ENCODE measurements around the gene ABLIM1. TPM values are rescaled to one million over a fixed set of nuclear protein-coding genes. Genes with fewer than 3 reads are reported as not detected.

ABLIM1 gene
- total RNA-seq, 6 experiments from 2014 or later = 38.8 to 76.5 (median 50.6) TPM

GRCh38 chr10:114540236-114540635 lies 117.8 kb downstream of the ABLIM1 start:
- intact Hi-C loops (cut with DNase I) = loop anchor here in 1 of 2 donors (10.0 kb wide), 3 partner anchors 65 to 245 kb away; no protein-coding TSS in a partner anchor
- 85% methylated on average over 5 of the region's 8 CpGs for WGBS (ENCODE audit: insufficient coverage, low coverage, low lambda C conversion rate, missing lambda C conversion rate)

GRCh38 chr10:114539623-114540022 lies 118.5 kb downstream of the ABLIM1 start:
- Histone ChIP-seq H3K9me3 (no peaks in the 10 kb centered on the region), H3K4me3 (no peak overlapping the region), H3K27me3 (no peaks in the 10 kb centered on the region), H3K4me1 (no peaks in the 10 kb centered on the region), H3K36me3 (peaks cover 0 to 20% (median 4%) of the 10 kb centered on the region in 4 donors), H3K27ac (no peak overlapping the region)
- TF ChIP-seq CTCF (IDR thresholded peaks at IDR 0.05) (no peak), POLR2A (IDR thresholded peaks at IDR 0.05) (no peak)
- intact Hi-C loops (cut with DNase I) = loop anchor here in 1 of 2 donors (10.0 kb wide), 3 partner anchors 65 to 245 kb away; no protein-coding TSS in a partner anchor
- 90% methylated on average over 2 of the region's 2 CpGs for WGBS (ENCODE audit: insufficient coverage, low coverage, low lambda C conversion rate, missing lambda C conversion rate)
- ATAC-seq (no peak), DNase-seq (no peak)

More at GRCh38 chr10:114540236-114540635, 117.8 kb downstream of the ABLIM1 start:
- Histone ChIP-seq H3K36me3 (peaks cover 0 to 22% (median 4%) of the 10 kb centered on the region in 4 donors), H3K27ac (no peak overlapping the region), H3K4me1 (no peaks in the 10 kb centered on the region), H3K9me3 (no peaks in the 10 kb centered on the region), H3K27me3 (no peaks in the 10 kb centered on the region), H3K4me3 (no peak overlapping the region)
- no peak for DNase-seq
- no peak for ATAC-seq
- TF ChIP-seq POLR2A (IDR thresholded peaks at IDR 0.05) = no peak
- TF ChIP-seq CTCF (IDR thresholded peaks at IDR 0.05) = no peak

GRCh38 chr10:114538181-114538906 lies 119.7 kb downstream of the ABLIM1 start:
- H3K36me3 ChIP-seq = peaks cover 0 to 9% (median 2%) of the 10 kb centered on the region in 4 donors
- no peaks in the 10 kb centered on the region for H3K9me3 ChIP-seq
- H3K27ac ChIP-seq = no peak overlapping the region
- intact Hi-C loops (cut with DNase I) = no loop called here
- no peaks in the 10 kb centered on the region for H3K27me3 ChIP-seq
- H3K4me3 ChIP-seq = no peak overlapping the region
- H3K4me1 ChIP-seq = no peaks in the 10 kb centered on the region
- ATAC-seq = peak in 1 of 4 donors; percentile 13
- 85% methylated on average over 3 of the region's 13 CpGs for WGBS (ENCODE audit: insufficient coverage, low coverage, low lambda C conversion rate, missing lambda C conversion rate)
- DNase-seq = no peak
- no peak for TF ChIP-seq CTCF (IDR thresholded peaks at IDR 0.05)
- TF ChIP-seq POLR2A (IDR thresholded peaks at IDR 0.05) = no peak

GRCh38 chr10:114537736-114538135 lies 120.3 kb downstream of the ABLIM1 start:
- no peak overlapping the region for H3K27ac ChIP-seq
- no peaks in the 10 kb centered on the region for H3K27me3 ChIP-seq
- TF ChIP-seq CTCF (IDR thresholded peaks at IDR 0.05) (no peak), POLR2A (IDR thresholded peaks at IDR 0.05) (no peak)
- WGBS (ENCODE audit: insufficient coverage, low coverage, low lambda C conversion rate, missing lambda C conversion rate) = 82% methylated on average over 1 of the region's 1 CpG
- no peaks in the 10 kb centered on the region for H3K9me3 ChIP-seq
- no peak for DNase-seq
- no peaks in the 10 kb centered on the region for H3K4me1 ChIP-seq
- intact Hi-C loops (cut with DNase I) = no loop called here
- peaks cover 0 to 6% (median 2%) of the 10 kb centered on the region in 4 donors for H3K36me3 ChIP-seq
- no peak for ATAC-seq
- no peak overlapping the region for H3K4me3 ChIP-seq
